Activated CD4-positive, alpha-beta T cell treated with anti-CD3 and anti-CD28 coated beads, Interleukin-2, amount 10 ng/mL, durations not matched to agents 7 days and 5 days (primary cell): Measurements from ENCODE around the gene FAM110D. TPM values are rescaled to one million over a fixed set of nuclear protein-coding genes. Genes with fewer than 3 reads are reported as not detected.

Experiments used
- CTCF ChIA-PET: fragments of 350-600 bp; sonication (Branson Sonifier 250); formaldehyde crosslinking; loops from one replicate; lab custom pipeline; 2021; ENCODE audit warnings: antibody characterized with exemption; lab: Charles Lee
- POLR2A ChIA-PET: fragments of 350-600 bp; sonication (Branson Sonifier 250); formaldehyde crosslinking; loops from one replicate; lab custom pipeline; 2021; ENCODE audit warnings: antibody characterized with exemption; lab: Charles Lee
- DNase-seq: peaks from one replicate; pipeline ENCODE4 v3.0.0-alpha.2; 2020
- H3K27ac Mint-ChIP-seq: one replicate; pipeline ENCODE4 v1.8.0; 2021; ENCODE audit warnings: mild to moderate bottlenecking, moderate library complexity, mixed read lengths
- H3K27me3 Mint-ChIP-seq: one replicate; pipeline ENCODE4 v1.8.0; 2021; ENCODE audit warnings: mixed read lengths
- H3K36me3 Mint-ChIP-seq: one replicate; pipeline ENCODE4 v1.8.0; 2021; ENCODE audit warnings: low read depth, mixed read lengths
- H3K4me1 Mint-ChIP-seq: one replicate; pipeline ENCODE4 v1.8.0; 2021; ENCODE audit warnings: mixed read lengths
- H3K4me3 Mint-ChIP-seq: one replicate; pipeline ENCODE4 v1.8.0; 2021; ENCODE audit warnings: mild to moderate bottlenecking, moderate library complexity, mixed read lengths
- H3K9me3 Mint-ChIP-seq: one replicate; pipeline ENCODE4 v1.8.0; 2021; ENCODE audit warnings: mixed read lengths
- total RNA-seq, 2 experiments: library from RNA; stranded (reverse); gene quantifications; one replicate each; pipeline ENCODE4 v1.2.3, GENCODE V29; 2021

The FAM110D gene
- total RNA-seq, 2 experiments from 2014 or later, result not detected

GRCh38 chr1:26212726-26213125 lies 53.8 kb downstream of the FAM110D start:
- CTCF ChIA-PET, result interaction anchor here (0.7 to 7.3 kb wide), 2 partner anchors 21 to 26 kb away, joined by 3 to 31 read pairs; partner anchors contain the start of gene CEP85
- H3K27ac Mint-ChIP-seq, result no peak overlapping the region
- H3K4me3 Mint-ChIP-seq, result no peak overlapping the region
- POLR2A ChIA-PET, result no interaction called here
- no peak for DNase-seq
- no peaks in the 10 kb centered on the region for H3K9me3 Mint-ChIP-seq
- H3K27me3 Mint-ChIP-seq, result peaks cover 15% of the 10 kb centered on the region
- no peaks in the 10 kb centered on the region for H3K36me3 Mint-ChIP-seq
- H3K4me1 Mint-ChIP-seq, result no peaks in the 10 kb centered on the region

GRCh38 chr1:26213335-26213905 lies 54.5 kb downstream of the FAM110D start:
- CTCF ChIA-PET, result interaction anchor here (7.3 kb wide), 1 partner anchor 21 kb away, joined by 31 read pairs; the partner anchor contains the start of gene CEP85

More at GRCh38 chr1:26213335-26213905, 54.5 kb downstream of the FAM110D start:
- no peaks in the 10 kb centered on the region for H3K9me3 Mint-ChIP-seq
- H3K36me3 Mint-ChIP-seq, result no peaks in the 10 kb centered on the region
- no peak overlapping the region for H3K27ac Mint-ChIP-seq
- no peak overlapping the region for H3K4me3 Mint-ChIP-seq
- POLR2A ChIA-PET, result no interaction called here
- no peaks in the 10 kb centered on the region for H3K4me1 Mint-ChIP-seq
- no peak for DNase-seq
- H3K27me3 Mint-ChIP-seq, result peaks cover 15% of the 10 kb centered on the region

Other genes starting within 250 kb of the FAM110D start
- gene PAFAH2, start 161.0 kb upstream of the FAM110D start, total RNA-seq, result 10 to 100 TPM; 10.1 to 11.9 TPM
- not detected for gene EXTL1, start 137.3 kb upstream of the FAM110D start, total RNA-seq
- gene SLC30A2, start 113.0 kb upstream of the FAM110D start, total RNA-seq, result not detected
- under 1 TPM; 0.10 TPM for gene TRIM63, start 91.4 kb upstream of the FAM110D start, total RNA-seq
- 10 to 100 TPM; 21.0 to 25.8 TPM for gene PDIK1L, start 47.3 kb upstream of the FAM110D start, total RNA-seq
- gene C1orf232, start 9.9 kb downstream of the FAM110D start, total RNA-seq, result not detected
- gene ZNF593, start 10.8 kb downstream of the FAM110D start, total RNA-seq, result 10 to 100 TPM; 27.3 to 28.6 TPM
- not detected for gene ZNF593OS, start 12.8 kb downstream of the FAM110D start, total RNA-seq
- gene CNKSR1, start 18.4 kb downstream of the FAM110D start, total RNA-seq, result 1 to 10 TPM; 6.4 to 7.5 TPM
- not detected for gene CATSPER4, start 31.5 kb downstream of the FAM110D start, total RNA-seq
- gene CEP85, start 75.1 kb downstream of the FAM110D start, total RNA-seq, result 10 to 100 TPM; 46.9 to 49.0 TPM
- 100 to 1,000 TPM; 606 to 707 TPM for gene SH3BGRL3, start 121.0 kb downstream of the FAM110D start, total RNA-seq
- 10 to 100 TPM; 48.6 to 51.3 TPM for gene UBXN11, start 147.6 kb downstream of the FAM110D start, total RNA-seq
- gene CD52, start 158.9 kb downstream of the FAM110D start, total RNA-seq, result 1,000 to 10,000 TPM; 1,663 to 1,924 TPM
- gene CRYBG2, start 195.1 kb downstream of the FAM110D start, total RNA-seq, result 1 to 10 TPM; 2.2 to 2.6 TPM
- gene ZNF683, start 213.7 kb downstream of the FAM110D start, total RNA-seq, result under 1 TPM in 1 of 2 experiments, not detected in 1; 0.17 TPM